22Rv1 (cell line): ENCODE data around the gene CRY1.

ENCODE experiments used
- ZFX ChIP-seq: fragments of 450-650 bp; IDR thresholded peaks from 2 replicates; pipeline ENCODE4 v1.6.1; 2017; ENCODE audit warnings: antibody characterized with exemption, borderline replicate concordance
- TF ChIP-seq, protein P1 (sequence below): fragments of 450-650 bp; IDR thresholded peaks from 2 replicates; pipeline ENCODE4 v1.5.1; 2017; ENCODE audit warnings: mild to moderate bottlenecking

DNA sequence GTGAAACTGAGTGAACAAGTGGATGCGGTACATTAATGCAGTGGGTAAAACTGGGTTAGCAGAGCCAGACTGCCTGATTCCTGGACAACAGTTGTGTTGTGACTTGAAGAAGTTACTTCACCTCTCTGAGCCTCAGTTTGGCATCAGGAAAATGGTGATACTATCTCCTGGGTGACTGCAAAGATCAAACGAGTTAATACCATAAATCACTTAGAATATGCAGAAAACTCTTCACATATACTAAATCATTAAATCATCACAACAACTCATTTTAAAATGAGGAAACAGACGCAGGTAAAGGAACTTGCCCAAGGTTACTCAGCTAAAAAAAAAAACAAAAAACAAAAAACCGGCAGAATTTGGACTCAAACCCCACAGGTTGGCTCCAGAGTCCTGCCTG lies 107.2 kb downstream of the CRY1 start:
- TF ChIP-seq, protein P1, sequence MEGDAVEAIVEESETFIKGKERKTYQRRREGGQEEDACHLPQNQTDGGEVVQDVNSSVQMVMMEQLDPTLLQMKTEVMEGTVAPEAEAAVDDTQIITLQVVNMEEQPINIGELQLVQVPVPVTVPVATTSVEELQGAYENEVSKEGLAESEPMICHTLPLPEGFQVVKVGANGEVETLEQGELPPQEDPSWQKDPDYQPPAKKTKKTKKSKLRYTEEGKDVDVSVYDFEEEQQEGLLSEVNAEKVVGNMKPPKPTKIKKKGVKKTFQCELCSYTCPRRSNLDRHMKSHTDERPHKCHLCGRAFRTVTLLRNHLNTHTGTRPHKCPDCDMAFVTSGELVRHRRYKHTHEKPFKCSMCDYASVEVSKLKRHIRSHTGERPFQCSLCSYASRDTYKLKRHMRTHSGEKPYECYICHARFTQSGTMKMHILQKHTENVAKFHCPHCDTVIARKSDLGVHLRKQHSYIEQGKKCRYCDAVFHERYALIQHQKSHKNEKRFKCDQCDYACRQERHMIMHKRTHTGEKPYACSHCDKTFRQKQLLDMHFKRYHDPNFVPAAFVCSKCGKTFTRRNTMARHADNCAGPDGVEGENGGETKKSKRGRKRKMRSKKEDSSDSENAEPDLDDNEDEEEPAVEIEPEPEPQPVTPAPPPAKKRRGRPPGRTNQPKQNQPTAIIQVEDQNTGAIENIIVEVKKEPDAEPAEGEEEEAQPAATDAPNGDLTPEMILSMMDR, result no peak
- TF ChIP-seq ZFX, result no peak
